ENCODE results near the gene RALY. TPM values are rescaled to one million over a fixed set of nuclear protein-coding genes. Genes with fewer than 3 reads are reported as not detected.

Gene RALY
- polyA plus RNA-seq, 1 donor from 2014 or later: 221 TPM

DNA sequence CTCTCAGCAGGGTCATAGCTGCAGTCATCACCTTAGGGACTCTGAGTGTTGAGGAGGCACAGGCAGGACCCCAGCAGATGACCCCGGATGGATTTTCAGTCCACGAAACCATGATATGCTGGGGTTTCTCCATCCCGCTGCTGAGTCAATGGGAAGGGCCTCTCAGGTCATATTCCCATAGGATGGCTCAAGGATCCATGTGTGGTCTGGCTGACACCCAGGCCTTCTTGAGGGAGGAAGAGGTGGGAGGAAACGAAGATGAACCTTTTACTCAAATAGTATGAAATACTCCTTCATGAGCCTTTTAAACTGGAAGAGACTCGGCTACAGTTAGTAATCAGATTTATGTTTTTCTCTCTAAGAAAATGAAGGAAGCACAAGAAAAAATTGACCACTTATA is 10.3 kb upstream of the RALY start:
- H3K27ac ChIP-seq (ENCODE audit: low read length): no peak overlapping the region
- H3K4me3 ChIP-seq (ENCODE audit: low read length): no peak overlapping the region
- no peaks in the 10 kb centered on the region for H3K79me2 ChIP-seq (replicated peaks; ENCODE audit: insufficient read depth, low read length)
- no peak overlapping the region for H3K9ac ChIP-seq (ENCODE audit: low read length)
- H3K9me3 ChIP-seq (ENCODE audit: low read length): no peaks in the 10 kb centered on the region
- no peaks in the 10 kb centered on the region for H3K36me3 ChIP-seq (ENCODE audit: insufficient read depth, low read length)
- no peaks in the 10 kb centered on the region for H3K9me2 ChIP-seq (ENCODE audit: insufficient read depth, low read length)
- H4K20me1 ChIP-seq (ENCODE audit: insufficient read depth): no peaks in the 10 kb centered on the region
- H3F3A ChIP-seq (ENCODE audit: insufficient read depth, low read length, poor library complexity, severe bottlenecking): no peaks in the 10 kb centered on the region
- no peak overlapping the region for H2AFZ ChIP-seq (ENCODE audit: low read depth, low read length)
- TF ChIP-seq, protein P1, sequence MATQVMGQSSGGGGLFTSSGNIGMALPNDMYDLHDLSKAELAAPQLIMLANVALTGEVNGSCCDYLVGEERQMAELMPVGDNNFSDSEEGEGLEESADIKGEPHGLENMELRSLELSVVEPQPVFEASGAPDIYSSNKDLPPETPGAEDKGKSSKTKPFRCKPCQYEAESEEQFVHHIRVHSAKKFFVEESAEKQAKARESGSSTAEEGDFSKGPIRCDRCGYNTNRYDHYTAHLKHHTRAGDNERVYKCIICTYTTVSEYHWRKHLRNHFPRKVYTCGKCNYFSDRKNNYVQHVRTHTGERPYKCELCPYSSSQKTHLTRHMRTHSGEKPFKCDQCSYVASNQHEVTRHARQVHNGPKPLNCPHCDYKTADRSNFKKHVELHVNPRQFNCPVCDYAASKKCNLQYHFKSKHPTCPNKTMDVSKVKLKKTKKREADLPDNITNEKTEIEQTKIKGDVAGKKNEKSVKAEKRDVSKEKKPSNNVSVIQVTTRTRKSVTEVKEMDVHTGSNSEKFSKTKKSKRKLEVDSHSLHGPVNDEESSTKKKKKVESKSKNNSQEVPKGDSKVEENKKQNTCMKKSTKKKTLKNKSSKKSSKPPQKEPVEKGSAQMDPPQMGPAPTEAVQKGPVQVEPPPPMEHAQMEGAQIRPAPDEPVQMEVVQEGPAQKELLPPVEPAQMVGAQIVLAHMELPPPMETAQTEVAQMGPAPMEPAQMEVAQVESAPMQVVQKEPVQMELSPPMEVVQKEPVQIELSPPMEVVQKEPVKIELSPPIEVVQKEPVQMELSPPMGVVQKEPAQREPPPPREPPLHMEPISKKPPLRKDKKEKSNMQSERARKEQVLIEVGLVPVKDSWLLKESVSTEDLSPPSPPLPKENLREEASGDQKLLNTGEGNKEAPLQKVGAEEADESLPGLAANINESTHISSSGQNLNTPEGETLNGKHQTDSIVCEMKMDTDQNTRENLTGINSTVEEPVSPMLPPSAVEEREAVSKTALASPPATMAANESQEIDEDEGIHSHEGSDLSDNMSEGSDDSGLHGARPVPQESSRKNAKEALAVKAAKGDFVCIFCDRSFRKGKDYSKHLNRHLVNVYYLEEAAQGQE (IDR thresholded peaks at IDR 0.05; ENCODE audit: borderline replicate concordance): no peak
- TF ChIP-seq SMC3 (conservative IDR thresholded peaks at IDR 0.05; ENCODE audit: poor library complexity): no peak
- TF ChIP-seq POLR2AphosphoS5 (IDR thresholded peaks at IDR 0.05): no peak
- TF ChIP-seq, protein P2, sequence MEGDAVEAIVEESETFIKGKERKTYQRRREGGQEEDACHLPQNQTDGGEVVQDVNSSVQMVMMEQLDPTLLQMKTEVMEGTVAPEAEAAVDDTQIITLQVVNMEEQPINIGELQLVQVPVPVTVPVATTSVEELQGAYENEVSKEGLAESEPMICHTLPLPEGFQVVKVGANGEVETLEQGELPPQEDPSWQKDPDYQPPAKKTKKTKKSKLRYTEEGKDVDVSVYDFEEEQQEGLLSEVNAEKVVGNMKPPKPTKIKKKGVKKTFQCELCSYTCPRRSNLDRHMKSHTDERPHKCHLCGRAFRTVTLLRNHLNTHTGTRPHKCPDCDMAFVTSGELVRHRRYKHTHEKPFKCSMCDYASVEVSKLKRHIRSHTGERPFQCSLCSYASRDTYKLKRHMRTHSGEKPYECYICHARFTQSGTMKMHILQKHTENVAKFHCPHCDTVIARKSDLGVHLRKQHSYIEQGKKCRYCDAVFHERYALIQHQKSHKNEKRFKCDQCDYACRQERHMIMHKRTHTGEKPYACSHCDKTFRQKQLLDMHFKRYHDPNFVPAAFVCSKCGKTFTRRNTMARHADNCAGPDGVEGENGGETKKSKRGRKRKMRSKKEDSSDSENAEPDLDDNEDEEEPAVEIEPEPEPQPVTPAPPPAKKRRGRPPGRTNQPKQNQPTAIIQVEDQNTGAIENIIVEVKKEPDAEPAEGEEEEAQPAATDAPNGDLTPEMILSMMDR (IDR thresholded peaks at IDR 0.05; ENCODE audit: poor library complexity, severe bottlenecking): no peak
- H3K4me2 ChIP-seq (ENCODE audit: low read length): no peak overlapping the region
- H3K27me3 ChIP-seq (ENCODE audit: insufficient read depth, low read depth, low read length): no peaks in the 10 kb centered on the region

DNA sequence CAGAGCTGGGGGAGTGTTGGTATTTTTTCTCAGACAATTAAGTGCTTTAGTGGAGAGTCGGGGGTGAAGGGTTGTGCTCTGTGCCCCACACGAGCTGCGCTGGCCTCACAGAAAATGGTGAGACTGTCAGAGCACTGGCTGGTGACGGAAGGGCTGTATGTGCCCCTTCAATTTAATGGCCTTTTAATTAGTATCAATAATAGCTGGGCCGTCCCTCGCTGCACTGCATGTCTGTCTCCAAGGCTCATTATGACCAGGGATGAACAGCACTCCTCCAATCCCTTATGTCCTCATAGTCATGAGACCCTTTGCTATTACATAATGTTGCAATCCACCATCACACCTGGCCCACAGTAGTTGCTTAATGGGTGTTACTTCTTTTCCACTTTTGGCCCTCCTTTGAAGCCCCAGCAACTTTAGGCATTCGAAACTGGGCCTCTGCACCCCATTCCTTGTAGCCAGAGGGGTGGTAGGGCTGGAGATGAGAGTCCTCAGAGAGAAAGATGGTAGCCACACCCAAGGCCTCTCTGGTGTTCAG is 9.5 kb upstream of the RALY start:
- TF ChIP-seq EZH2 (IDR thresholded peaks at IDR 0.05; ENCODE audit: borderline replicate concordance, insufficient read depth, low read length, poor library complexity, severe bottlenecking) (no peak), SMC3 (conservative IDR thresholded peaks at IDR 0.05; ENCODE audit: poor library complexity) (no peak), POLR2AphosphoS5 (IDR thresholded peaks at IDR 0.05) (no peak), TAF1 (IDR thresholded peaks at IDR 0.05; ENCODE audit: low read depth) (no peak), EP300 (conservative IDR thresholded peaks at IDR 0.05; ENCODE audit: poor library complexity, severe bottlenecking) (no peak)
- TF ChIP-seq, protein P1 (IDR thresholded peaks at IDR 0.05; ENCODE audit: borderline replicate concordance): no peak
- TF ChIP-seq, protein P2 (IDR thresholded peaks at IDR 0.05; ENCODE audit: poor library complexity, severe bottlenecking): no peak
- H3K9me2 ChIP-seq (ENCODE audit: insufficient read depth, low read length): no peaks in the 10 kb centered on the region
- H3K79me2 ChIP-seq (replicated peaks; ENCODE audit: insufficient read depth, low read length): no peaks in the 10 kb centered on the region
- H3K4me3 ChIP-seq (ENCODE audit: low read length): no peak overlapping the region
- H3F3A ChIP-seq (ENCODE audit: insufficient read depth, low read length, poor library complexity, severe bottlenecking): no peaks in the 10 kb centered on the region
- no peak overlapping the region for H3K4me2 ChIP-seq (ENCODE audit: low read length)
- H3K27me3 ChIP-seq (ENCODE audit: insufficient read depth, low read depth, low read length): no peaks in the 10 kb centered on the region
- H3K27ac ChIP-seq (ENCODE audit: low read length): no peak overlapping the region
- H3K9ac ChIP-seq (ENCODE audit: low read length): no peak overlapping the region
- no peaks in the 10 kb centered on the region for H3K9me3 ChIP-seq (ENCODE audit: low read length)
- no peak overlapping the region for H2AFZ ChIP-seq (ENCODE audit: low read depth, low read length)
- H4K20me1 ChIP-seq (ENCODE audit: insufficient read depth): no peaks in the 10 kb centered on the region
- H3K36me3 ChIP-seq (ENCODE audit: insufficient read depth, low read length): no peaks in the 10 kb centered on the region
